ENCODE results near the gene SIPA1.
"Not testable (repeated sequence)": the region's sequence is repeated elsewhere in the genome, so short reads cannot be mapped to it uniquely, and the experiment has no call there.

SIPA1 gene

GRCh38 chr11:65623852-65624616, 13.9 kb upstream of the SIPA1 start:
- no peak for DNase-seq

DNA sequence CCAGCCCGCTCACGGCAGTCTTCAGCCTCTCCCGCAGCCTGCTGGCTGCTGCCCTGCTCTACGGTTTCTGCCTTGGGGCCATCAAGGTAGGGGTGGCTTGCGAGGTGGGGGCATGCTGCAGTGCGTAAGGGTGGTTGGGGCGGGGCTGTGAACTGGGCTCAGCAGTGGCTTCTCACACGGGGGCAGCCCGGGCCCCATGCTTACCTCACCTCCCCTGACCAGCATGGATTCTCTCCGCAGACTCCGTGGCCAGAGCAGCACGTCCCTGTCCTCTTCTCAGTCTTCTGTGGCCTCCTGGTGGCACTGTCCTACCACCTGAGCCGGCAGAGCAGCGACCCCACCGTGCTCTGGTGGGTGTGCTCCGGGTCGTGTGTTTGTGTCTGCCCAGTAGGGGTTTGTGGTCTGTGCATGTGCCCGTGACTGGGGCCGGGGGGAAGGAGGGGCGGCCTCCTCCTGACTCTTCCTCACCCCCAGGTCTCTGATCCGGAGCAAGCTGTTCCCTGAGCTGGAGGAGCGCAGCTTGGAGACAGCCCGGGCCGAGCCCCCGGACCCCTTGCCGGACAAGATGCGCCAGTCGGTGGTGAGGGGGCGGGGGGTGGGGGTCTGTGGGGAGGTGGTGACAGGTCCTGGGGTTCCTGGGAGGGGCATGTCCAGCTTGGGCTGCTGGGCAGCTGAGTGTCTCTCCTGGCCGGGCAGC, 12.8 kb upstream of the SIPA1 start:
- no peak for DNase-seq

DNA sequence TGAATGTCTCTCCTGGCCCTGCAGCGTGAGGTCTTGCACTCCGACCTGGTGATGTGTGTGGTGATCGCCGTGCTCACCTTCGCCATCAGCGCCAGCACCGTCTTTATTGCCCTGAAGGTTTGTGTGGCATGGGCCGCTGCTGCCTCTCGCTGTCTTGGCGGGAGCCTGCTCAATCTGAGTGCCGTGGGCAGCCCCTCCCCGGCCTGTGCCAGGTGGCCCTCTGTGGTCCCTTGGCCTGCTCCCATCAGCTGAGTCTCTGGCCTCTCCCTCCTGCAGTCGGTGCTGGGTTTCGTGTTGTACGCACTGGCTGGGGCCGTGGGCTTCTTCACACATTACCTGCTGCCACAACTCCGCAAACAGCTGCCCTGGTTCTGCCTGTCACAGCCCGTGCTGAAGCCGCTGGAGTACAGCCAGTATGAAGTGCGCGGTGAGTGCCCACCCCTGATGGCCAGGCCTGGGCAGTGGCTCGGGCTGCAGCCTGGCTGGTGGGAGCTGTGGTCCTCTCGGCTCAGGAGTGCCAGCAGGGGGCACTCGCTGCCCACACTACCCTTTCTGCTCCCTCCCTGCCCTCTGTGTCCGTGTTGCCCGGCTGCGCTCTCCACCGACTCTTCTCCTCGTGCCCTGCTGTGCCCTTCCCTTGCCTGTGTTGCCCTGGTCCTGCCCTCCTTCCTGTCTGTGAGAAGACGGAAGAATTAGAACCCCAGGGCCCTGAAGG, 12.1 kb upstream of the SIPA1 start:
- peak; percentile 85 for DNase-seq

- DNase-seq, result no peak
These were observed 10.7 kb upstream of the SIPA1 start for GRCh38 chr11:65627202-65627601.

GRCh38 chr11:65629579-65629978, 8.3 kb upstream of the SIPA1 start:
- DNase-seq, result no peak

DNA sequence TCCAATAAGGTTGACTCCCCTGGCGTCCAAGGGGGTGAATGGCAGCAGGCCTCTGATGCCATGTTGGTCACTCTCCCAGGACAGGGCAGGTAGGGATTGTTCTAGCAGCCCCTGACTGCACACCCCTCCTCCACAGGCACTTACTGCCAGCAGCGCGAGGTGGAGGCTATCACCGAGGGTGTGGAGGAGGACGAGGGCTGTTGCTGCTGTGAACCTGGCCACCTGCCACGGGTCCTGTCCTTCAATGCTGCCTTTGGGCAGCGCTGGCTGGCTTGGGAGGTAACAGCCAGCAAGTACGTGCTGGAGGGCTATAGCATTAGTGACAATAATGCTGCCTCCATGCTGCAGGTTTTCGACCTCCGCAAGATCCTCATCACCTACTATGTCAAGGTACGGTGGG, 7.7 kb upstream of the SIPA1 start:
- no peak for DNase-seq

GRCh38 chr11:65633390-65634108, 4.4 kb upstream of the SIPA1 start:
- DNase-seq, result peak; percentile 38

DNA sequence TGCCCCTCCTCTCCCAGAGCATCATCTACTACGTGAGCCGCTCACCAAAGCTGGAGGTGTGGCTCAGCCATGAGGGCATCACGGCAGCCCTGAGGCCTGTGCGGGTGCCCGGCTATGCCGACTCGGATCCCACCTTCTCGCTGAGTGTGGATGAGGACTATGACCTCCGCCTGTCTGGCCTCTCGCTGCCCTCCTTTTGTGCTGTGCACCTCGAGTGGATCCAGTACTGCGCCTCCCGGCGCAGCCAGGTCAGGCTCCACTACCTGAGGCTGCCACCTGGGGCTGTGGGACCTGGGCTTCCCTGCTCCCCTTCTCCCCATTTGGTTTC, 3.8 kb upstream of the SIPA1 start:
- DNase-seq, result no peak

GRCh38 chr11:65634440-65634839, 3.5 kb upstream of the SIPA1 start:
- DNase-seq, result no peak

DNA sequence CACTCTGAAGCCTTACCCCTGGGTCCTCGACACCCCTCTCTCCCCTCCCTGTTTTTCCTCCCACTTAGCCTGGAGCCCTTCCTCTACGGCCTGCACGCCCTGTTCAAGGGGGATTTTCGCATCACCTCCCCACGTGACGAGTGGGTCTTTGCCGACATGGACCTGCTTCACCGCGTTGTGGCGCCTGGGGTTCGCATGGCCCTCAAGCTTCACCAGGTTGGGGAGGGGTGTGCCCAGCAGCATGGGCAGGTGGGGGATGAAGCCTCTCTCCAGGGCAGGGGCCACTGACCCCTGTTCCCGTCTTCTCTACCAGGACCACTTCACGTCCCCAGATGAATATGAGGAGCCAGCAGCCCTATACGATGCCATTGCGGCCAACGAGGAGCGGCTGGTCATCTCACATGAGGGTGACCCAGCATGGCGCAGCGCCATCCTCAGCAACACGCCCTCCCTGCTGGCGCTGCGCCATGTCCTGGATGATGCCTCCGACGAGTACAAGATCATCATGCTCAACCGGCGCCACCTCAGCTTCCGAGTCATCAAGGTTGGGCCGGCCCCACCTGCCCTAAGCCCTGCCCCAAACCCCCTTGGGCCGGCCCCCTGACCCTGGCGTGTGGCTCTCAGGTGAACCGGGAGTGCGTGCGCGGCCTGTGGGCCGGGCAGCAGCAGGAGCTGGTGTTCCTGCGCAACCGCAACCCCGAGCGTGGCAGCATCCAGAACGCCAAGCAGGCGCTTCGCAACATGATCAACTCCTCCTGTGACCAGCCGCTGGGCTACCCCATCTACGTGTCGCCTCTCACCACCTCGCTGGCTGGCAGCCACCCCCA, 2.8 kb upstream of the SIPA1 start:
- no peak for DNase-seq

DNA sequence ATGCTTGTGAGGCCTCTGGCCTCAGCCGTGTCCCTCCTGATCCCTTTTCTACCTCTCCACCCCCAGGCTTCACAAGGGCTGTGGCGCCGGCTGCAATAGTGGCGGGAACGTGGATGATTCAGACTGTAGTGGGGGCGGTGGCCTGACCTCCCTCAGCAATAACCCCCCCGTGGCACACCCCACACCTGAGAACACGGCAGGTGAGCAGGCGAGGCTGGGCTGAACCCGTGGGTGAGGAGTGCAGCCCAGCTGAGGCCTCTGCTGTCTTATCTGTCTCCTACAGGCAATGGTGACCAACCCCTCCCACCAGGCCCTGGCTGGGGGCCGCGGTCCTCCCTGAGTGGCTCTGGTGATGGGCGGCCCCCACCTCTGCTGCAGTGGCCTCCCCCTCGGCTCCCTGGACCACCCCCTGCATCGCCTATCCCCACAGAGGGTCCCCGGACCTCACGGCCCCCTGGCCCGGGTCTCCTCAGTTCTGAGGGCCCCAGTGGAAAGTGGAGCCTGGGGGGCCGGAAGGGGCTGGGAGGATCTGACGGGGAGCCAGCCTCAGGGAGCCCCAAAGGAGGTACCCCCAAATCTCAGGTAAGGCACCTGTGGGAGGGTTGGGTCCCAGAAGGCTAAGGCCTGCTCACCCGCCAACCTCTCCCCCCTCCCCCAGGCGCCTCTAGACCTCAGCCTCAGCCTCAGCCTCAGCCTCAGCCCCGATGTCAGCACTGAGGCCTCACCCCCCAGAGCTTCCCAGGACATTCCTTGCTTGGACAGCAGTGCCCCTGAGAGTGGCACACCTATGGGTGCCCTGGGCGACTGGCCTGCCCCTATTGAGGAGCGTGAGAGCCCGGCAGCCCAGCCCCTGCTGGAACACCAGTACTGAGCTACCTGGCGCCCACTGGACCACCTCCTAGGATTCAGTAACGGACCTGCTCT, 1.5 kb upstream of the SIPA1 start:
- DNase-seq, result peak; percentile 60

- no peak for DNase-seq
These were observed 806 bp upstream of the SIPA1 start for GRCh38 chr11:65637032-65637557.

GRCh38 chr11:65639228-65639597, 1.3 kb downstream of the SIPA1 start:
- DNase-seq, result not testable (repeated sequence)

DNA sequence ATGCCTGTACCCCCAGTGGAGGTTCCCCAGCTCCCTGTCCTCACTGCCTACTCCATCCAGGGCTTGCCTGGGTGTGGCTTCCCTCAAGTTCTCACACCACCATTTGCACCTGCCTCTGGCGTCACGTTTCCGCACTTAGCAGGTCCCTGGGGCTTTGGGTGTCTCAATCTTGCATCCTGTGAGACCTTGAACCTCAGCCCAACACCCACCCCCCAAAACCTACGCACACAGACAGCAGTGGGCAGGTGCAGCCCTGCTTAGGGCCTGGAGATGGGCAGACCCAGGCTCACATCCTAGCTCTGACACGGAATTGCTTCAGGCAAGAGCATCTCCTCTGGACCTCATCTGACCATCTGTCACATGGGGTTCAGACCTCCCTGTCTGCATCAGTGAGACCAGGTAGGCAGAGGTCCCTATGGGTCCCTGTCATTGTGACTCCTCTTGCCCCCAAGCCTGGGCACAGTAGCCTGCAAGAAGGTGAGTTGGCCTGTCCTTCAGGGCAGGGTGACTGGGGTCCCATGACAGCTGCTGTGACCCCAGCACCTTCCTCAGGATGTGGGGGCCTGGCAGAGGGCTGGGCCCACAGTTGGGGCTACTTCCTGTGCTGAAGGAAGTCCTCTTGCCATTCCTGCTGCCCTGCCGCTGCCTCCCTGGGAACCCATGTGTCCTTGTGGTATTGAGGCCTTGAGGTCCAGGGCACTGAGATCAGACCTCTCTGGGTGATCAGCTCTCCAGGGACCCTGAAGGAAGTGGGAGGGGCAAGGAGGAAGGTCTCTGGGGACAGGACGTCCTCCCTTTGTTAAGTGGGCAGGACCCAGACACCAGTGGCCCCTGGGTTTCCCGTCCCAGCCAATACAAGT, 2.0 kb downstream of the SIPA1 start:
- peak; percentile 70 for DNase-seq

DNA sequence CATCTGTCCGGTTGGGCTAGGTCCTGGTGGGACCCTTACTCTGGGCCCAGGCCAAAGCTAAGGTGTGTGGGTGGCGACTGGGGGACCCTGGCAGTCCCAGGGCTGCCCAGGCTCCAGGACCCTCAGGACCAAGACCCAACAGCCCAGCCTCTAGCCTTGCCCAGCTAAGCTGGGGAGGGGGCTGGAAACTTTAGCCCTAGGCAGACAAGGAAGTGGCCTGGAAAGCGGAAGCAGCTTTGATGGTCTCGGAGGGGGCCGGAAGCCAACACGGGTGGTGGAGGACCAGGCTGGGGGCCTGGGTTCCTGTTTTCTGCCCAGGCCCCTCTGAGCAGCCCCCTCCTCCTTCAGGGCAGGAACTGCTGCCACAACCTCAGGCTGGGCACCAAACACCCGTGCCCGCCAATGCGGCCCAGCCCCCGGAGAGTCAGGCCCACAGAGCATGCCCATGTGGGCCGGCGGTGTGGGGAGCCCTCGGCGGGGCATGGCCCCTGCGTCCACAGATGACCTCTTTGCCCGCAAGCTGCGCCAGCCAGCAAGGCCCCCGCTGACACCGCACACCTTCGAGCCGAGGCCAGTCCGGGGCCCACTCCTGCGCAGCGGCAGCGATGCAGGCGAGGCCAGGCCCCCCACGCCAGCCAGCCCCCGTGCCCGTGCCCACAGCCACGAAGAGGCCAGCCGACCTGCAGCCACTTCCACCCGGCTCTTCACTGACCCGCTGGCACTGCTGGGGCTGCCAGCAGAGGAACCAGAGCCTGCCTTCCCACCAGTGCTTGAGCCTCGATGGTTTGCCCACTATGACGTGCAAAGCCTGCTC, 2.8 kb downstream of the SIPA1 start:
- DNase-seq, result peak; percentile 91

- DNase-seq, result no peak
These were observed 3.6 kb downstream of the SIPA1 start for GRCh38 chr11:65641297-65642013.

DNA sequence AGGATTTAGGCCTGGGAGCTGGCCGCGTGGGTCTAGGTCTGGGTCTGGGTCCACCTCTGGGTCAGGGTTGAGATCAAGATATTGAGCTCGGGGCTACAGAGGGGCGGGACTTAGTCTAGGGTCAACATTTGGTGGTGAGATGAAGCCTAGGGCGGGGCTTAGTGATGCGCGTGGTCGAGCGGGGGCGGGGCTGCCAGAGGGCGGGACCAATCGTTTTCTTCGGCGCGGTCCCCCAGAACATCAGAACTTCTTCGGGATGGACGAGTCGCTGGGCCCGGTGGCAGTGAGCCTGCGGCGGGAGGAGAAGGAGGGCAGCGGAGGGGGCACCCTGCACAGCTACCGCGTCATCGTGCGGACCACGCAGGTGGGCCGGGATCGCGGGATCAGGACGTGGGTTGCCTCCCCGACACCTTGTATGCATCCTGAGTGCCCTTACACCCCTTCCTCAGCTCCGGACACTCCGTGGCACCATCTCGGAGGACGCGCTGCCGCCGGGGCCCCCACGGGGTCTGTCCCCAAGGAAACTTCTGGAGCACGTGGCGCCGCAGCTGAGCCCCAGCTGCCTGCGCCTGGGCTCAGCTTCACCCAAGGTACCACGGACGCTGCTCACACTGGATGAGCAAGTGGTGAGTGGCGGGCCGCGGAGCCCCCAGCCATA, 4.2 kb downstream of the SIPA1 start:
- peak; percentile 57 for DNase-seq

DNA sequence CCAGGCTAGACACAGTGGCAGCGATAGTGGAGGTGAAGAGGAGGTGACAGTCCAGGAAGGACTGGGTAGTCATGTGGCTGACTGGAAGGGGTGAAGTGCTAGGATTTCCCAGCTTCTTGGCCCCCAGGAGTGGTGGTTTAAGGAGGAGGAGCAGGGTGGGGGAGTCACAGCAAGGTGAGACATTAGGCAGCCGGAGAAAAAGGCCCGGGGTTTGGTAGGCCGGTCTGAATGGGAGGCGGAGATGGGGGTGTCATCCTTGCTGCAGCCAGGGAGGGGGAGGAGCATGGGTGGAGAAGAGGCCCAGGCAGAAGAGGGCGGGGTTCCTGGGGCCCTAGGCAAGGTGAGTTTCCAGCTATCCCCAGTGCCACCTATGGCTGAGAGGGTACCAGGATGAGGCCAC, 6.1 kb downstream of the SIPA1 start:
- DNase-seq, result no peak

Measured in hematopoietic multipotent progenitor cell treated with erythropoietin and hydrocortisone succinate and interleukin-3 and kit ligand, for 4 days (in vitro differentiated cells).